Mesothelial cell of epicardium (in vitro differentiated cells): ENCODE data around the gene CCN5. TPM values are rescaled to one million over a fixed set of nuclear protein-coding genes. Genes with fewer than 3 reads are reported as not detected.

Source experiments
- DNase-seq, 2 experiments: peaks; one replicate each; pipeline ENCODE4 v3.0.0; 2021; ENCODE audit warnings: low spot score in 2 of 2; ENCODE audit not compliant: unreplicated experiment in 2 of 2
- H3K27ac Mint-ChIP-seq: 2 replicates; pipeline ENCODE4 v1.8.0; 2021; ENCODE audit warnings: mixed read lengths
- H3K27me3 Mint-ChIP-seq: 2 replicates; pipeline ENCODE4 v1.8.0; 2021; ENCODE audit warnings: low read depth, mixed read lengths
- H3K36me3 Mint-ChIP-seq: 2 replicates; pipeline ENCODE4 v1.8.0; 2021; ENCODE audit warnings: mixed read lengths
- H3K4me1 Mint-ChIP-seq: 2 replicates; pipeline ENCODE4 v1.8.0; 2021; ENCODE audit warnings: mixed read lengths
- H3K4me3 Mint-ChIP-seq: 2 replicates; pipeline ENCODE4 v1.8.0; 2021; ENCODE audit warnings: mild to moderate bottlenecking, moderate library complexity, mixed read lengths
- H3K9me3 Mint-ChIP-seq: 2 replicates; pipeline ENCODE4 v1.8.0; 2021; ENCODE audit warnings: mixed read lengths
- total RNA-seq: library from RNA; stranded (reverse); gene quantifications from 3 replicates; pipeline ENCODE4 v1.2.1, GENCODE V29; 2021
- TF ChIP-seq, protein P1 (sequence below): fragments of 200-600 bp; sonication (generic); IDR thresholded peaks from one replicate; pipeline ENCODE4 v1.5.0; 2021; ENCODE audit warnings: antibody characterized with exemption; ENCODE audit not compliant: unreplicated experiment

Gene CCN5
- total RNA-seq, 1 donor from 2014 or later = not detected

DNA sequence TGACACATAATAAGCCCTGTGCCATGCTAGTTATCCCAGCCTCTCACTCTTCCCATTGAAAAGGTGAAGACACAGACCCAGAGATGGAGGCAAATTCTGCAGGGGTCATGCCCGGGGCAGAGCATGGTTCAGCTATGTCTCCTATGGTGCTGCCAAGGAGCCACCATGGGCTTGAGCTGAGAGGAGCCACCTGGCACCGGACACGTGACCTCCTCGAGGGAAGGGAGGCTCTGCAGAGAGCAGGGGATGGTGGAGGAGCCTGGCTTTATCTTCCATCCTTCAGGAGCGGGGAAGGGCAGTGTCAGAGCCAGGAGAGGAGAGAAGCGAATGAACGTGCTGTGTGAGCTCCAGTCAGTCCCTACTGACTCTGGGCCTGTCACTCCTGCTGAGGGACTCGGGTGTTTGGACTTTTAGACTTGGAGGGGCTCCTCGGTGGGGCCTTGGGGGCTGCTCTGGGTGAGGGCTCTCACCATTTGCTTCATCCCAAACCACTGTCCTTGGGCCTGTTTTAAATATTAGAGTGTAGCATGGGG is 11.1 kb upstream of the CCN5 start:
- Mint-ChIP-seq H3K27ac (no peak overlapping the region), H3K27me3 (no peaks in the 10 kb centered on the region)

DNA sequence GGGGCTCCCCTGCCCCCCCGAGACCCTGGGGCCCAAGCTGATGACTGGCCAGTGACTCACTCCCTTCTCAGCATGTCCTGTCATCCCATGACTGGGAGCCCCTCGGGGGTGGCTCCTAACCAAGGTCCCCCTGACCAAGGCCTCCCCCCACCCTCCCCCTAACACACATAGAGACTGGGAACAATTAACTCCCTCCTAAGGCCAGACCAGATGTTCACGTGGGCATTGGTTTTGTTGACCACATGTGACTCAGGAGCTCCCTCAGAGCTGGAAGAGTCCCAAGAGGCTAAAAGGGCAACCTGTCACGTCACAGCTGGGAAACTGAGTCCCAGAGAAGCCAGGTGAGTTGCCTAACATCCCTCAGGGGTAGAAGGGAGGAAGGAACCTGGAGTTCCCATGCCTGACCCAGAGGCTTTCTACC is 10.6 kb upstream of the CCN5 start:
- no peak overlapping the region for H3K4me3 Mint-ChIP-seq
- H3K36me3 Mint-ChIP-seq = no peaks in the 10 kb centered on the region
- no peak overlapping the region for H3K27ac Mint-ChIP-seq
- H3K27me3 Mint-ChIP-seq = no peaks in the 10 kb centered on the region
- H3K9me3 Mint-ChIP-seq = no peaks in the 10 kb centered on the region
- DNase-seq = no peak
- H3K4me1 Mint-ChIP-seq = peaks cover 10% of the 10 kb centered on the region
- TF ChIP-seq, protein P1, sequence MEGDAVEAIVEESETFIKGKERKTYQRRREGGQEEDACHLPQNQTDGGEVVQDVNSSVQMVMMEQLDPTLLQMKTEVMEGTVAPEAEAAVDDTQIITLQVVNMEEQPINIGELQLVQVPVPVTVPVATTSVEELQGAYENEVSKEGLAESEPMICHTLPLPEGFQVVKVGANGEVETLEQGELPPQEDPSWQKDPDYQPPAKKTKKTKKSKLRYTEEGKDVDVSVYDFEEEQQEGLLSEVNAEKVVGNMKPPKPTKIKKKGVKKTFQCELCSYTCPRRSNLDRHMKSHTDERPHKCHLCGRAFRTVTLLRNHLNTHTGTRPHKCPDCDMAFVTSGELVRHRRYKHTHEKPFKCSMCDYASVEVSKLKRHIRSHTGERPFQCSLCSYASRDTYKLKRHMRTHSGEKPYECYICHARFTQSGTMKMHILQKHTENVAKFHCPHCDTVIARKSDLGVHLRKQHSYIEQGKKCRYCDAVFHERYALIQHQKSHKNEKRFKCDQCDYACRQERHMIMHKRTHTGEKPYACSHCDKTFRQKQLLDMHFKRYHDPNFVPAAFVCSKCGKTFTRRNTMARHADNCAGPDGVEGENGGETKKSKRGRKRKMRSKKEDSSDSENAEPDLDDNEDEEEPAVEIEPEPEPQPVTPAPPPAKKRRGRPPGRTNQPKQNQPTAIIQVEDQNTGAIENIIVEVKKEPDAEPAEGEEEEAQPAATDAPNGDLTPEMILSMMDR = no peak

More for the DNA sequence above, 11.1 kb upstream of the CCN5 start:
- no peaks in the 10 kb centered on the region for H3K9me3 Mint-ChIP-seq
- TF ChIP-seq, protein P1 = no peak
- H3K4me1 Mint-ChIP-seq = peaks cover 10% of the 10 kb centered on the region
- H3K4me3 Mint-ChIP-seq = no peak overlapping the region
- H3K36me3 Mint-ChIP-seq = no peaks in the 10 kb centered on the region
- DNase-seq = no peak

- no peaks in the 10 kb centered on the region for H3K9me3 Mint-ChIP-seq
- H3K27ac Mint-ChIP-seq = no peak overlapping the region
- H3K36me3 Mint-ChIP-seq = no peaks in the 10 kb centered on the region
- peaks cover 10% of the 10 kb centered on the region for H3K4me1 Mint-ChIP-seq
- H3K4me3 Mint-ChIP-seq = no peak overlapping the region
- TF ChIP-seq, protein P1 = no peak
- no peak for DNase-seq
- no peaks in the 10 kb centered on the region for H3K27me3 Mint-ChIP-seq
Measured at GRCh38 chr20:44705364-44706094, 9.6 kb upstream of the CCN5 start.

DNA sequence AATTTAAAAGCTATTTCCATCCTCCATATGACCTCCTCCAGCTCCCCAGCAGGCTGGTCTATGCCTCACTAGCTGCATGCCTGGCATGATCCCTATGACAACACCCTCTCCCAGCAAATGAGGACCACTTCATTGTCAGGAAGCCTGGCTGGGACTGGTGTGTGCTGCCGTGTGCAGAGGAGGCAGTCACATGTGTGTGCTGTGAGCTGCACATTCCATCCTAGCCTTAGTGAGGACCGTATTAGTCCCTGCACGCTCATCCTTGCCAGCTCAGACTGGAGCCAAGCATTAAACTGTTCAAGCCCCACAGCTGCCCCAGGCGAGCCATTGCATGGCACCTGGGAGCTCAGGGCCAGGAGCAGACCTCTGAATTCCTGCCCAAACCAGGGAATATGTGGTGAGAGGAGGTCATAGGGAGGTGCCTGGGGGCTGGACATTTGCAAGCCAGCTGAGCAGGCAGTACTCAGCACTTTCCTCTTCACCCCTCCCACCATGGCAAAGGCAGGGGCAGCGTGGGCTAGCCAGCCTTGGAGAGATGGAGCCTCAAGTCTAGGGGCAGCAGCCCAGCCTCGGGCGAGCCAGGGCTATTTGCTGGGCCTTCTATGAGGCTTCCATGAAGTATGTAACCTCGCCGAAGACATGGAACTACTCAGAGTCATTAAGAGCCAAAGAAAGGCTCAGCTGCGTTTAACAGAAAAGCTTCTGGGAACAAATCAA is 8.7 kb upstream of the CCN5 start:
- Mint-ChIP-seq H3K9me3 (no peaks in the 10 kb centered on the region), H3K4me1 (peaks cover 4% of the 10 kb centered on the region), H3K4me3 (no peak overlapping the region), H3K27me3 (no peaks in the 10 kb centered on the region), H3K36me3 (no peaks in the 10 kb centered on the region), H3K27ac (no peak overlapping the region)
- TF ChIP-seq, protein P1 = no peak
- DNase-seq = no peak

DNA sequence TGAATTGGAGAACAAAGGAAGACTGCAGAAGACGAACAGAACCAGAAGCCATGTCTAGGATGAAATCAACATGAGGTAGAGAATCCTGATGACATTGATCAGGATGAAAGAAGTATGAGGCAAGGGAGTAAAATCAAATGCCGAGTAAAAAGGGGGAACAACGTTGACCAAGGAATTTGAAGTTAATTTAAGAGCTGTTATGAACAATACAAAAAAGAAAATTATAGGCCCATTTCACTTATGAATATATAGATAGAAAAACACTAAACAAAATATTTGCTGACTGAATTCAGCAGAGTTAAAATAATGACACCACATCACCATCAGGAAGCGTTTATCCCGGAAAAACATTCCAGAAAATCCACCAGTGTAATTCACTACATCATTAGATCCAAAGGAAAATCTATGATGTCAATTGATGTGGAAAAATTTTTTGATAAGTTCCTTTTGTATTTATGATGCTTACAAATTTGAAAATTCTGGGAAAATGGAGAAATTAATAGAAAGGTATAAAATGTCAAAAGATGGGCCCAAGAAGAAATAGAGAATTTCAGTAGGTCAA is 8.1 kb upstream of the CCN5 start:
- DNase-seq = no peak
- H3K9me3 Mint-ChIP-seq = no peaks in the 10 kb centered on the region
- no peak overlapping the region for H3K4me3 Mint-ChIP-seq
- no peaks in the 10 kb centered on the region for H3K4me1 Mint-ChIP-seq
- no peaks in the 10 kb centered on the region for H3K27me3 Mint-ChIP-seq
- TF ChIP-seq, protein P1 = no peak
- no peaks in the 10 kb centered on the region for H3K36me3 Mint-ChIP-seq
- H3K27ac Mint-ChIP-seq = no peak overlapping the region
